Parathyroid adenoma (tissue), 2 donors: Measurements from ENCODE around the gene SUMO3.

Experiments used
- H2AFZ ChIP-seq: fragments of 300-600 bp; sonication (generic); one replicate; pipeline ENCODE4 v1.7.0; 2017; ENCODE audit warnings: antibody characterized with exemption, mild to moderate bottlenecking
- H3K27ac ChIP-seq: fragments of 300-600 bp; sonication (generic); one replicate; pipeline ENCODE4 v1.7.0; 2017
- H3K27me3 ChIP-seq: fragments of 300-600 bp; sonication (generic); one replicate; pipeline ENCODE4 v1.7.0; 2017; ENCODE audit warnings: low read length; ENCODE audit not compliant: control insufficient read depth, insufficient read depth
- H3K36me3 ChIP-seq: fragments of 300-600 bp; sonication (generic); one replicate; pipeline ENCODE4 v1.7.0; 2017; ENCODE audit warnings: low read length; ENCODE audit not compliant: control insufficient read depth, insufficient read depth
- H3K4me1 ChIP-seq: fragments of 300-600 bp; sonication (generic); one replicate; pipeline ENCODE4 v1.7.0; 2017; ENCODE audit warnings: control low read depth
- H3K4me2 ChIP-seq: fragments of 300-600 bp; sonication (generic); one replicate; pipeline ENCODE4 v1.7.0; 2017; ENCODE audit warnings: low read length
- H3K4me3 ChIP-seq: fragments of 300-600 bp; sonication (generic); one replicate; pipeline ENCODE4 v1.7.0; 2017; ENCODE audit warnings: low read depth, low read length
- H3K79me2 ChIP-seq: fragments of 300-600 bp; sonication (generic); one replicate; pipeline ENCODE4 v1.7.0; 2017; ENCODE audit warnings: control low read depth
- H3K9ac ChIP-seq: fragments of 300-600 bp; sonication (generic); one replicate; pipeline ENCODE4 v1.7.0; 2017; ENCODE audit warnings: mild to moderate bottlenecking
- H3K9me3 ChIP-seq: fragments of 300-600 bp; sonication (generic); one replicate; pipeline ENCODE4 v1.7.0; 2017; ENCODE audit warnings: low read length; ENCODE audit not compliant: control insufficient read depth
- TF ChIP-seq, protein P1 (sequence below): fragments of 300-600 bp; sonication (generic); IDR thresholded peaks from one replicate; pipeline ENCODE4 v1.7.0; 2017; ENCODE audit warnings: antibody characterized with exemption, mild to moderate bottlenecking
- donor health status: primary hyperparathyroidism.

Gene SUMO3

GRCh38 chr21:44836666-44837471 is 19.0 kb upstream of the SUMO3 start:
- H3K4me1 ChIP-seq, result no peaks in the 10 kb centered on the region
- no peak overlapping the region for H3K27ac ChIP-seq
- H3K4me3 ChIP-seq, result no peak overlapping the region
- no peaks in the 10 kb centered on the region for H3K9me3 ChIP-seq
- H3K36me3 ChIP-seq, result no peaks in the 10 kb centered on the region
- TF ChIP-seq, protein P1, sequence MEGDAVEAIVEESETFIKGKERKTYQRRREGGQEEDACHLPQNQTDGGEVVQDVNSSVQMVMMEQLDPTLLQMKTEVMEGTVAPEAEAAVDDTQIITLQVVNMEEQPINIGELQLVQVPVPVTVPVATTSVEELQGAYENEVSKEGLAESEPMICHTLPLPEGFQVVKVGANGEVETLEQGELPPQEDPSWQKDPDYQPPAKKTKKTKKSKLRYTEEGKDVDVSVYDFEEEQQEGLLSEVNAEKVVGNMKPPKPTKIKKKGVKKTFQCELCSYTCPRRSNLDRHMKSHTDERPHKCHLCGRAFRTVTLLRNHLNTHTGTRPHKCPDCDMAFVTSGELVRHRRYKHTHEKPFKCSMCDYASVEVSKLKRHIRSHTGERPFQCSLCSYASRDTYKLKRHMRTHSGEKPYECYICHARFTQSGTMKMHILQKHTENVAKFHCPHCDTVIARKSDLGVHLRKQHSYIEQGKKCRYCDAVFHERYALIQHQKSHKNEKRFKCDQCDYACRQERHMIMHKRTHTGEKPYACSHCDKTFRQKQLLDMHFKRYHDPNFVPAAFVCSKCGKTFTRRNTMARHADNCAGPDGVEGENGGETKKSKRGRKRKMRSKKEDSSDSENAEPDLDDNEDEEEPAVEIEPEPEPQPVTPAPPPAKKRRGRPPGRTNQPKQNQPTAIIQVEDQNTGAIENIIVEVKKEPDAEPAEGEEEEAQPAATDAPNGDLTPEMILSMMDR, result no peak
- H2AFZ ChIP-seq, result no peak overlapping the region
- no peaks in the 10 kb centered on the region for H3K79me2 ChIP-seq
- H3K4me2 ChIP-seq, result peak overlapping the region; percentile 51
- H3K9ac ChIP-seq, result no peak overlapping the region
- H3K27me3 ChIP-seq, result no peaks in the 10 kb centered on the region

- no peaks in the 10 kb centered on the region for H3K36me3 ChIP-seq
- H3K4me3 ChIP-seq, result no peak overlapping the region
- H2AFZ ChIP-seq, result no peak overlapping the region
- H3K4me2 ChIP-seq, result peak overlapping the region; percentile 51
- TF ChIP-seq, protein P1, result no peak
- no peak overlapping the region for H3K27ac ChIP-seq
- no peaks in the 10 kb centered on the region for H3K4me1 ChIP-seq
- H3K9me3 ChIP-seq, result no peaks in the 10 kb centered on the region
- H3K27me3 ChIP-seq, result no peaks in the 10 kb centered on the region
- no peaks in the 10 kb centered on the region for H3K79me2 ChIP-seq
- no peak overlapping the region for H3K9ac ChIP-seq
Observed at GRCh38 chr21:44836349-44836665, 18.4 kb upstream of the SUMO3 start.

- Histone ChIP-seq H3K4me3 (no peak overlapping the region), H3K9ac (no peak overlapping the region), H3K4me2 (no peak overlapping the region), H3K27me3 (no peaks in the 10 kb centered on the region), H3K4me1 (no peaks in the 10 kb centered on the region), H3K36me3 (no peaks in the 10 kb centered on the region), H3K27ac (no peak overlapping the region), H3K79me2 (no peaks in the 10 kb centered on the region), H2AFZ (no peak overlapping the region), H3K9me3 (no peaks in the 10 kb centered on the region)
- TF ChIP-seq, protein P1, result no peak
Observed at GRCh38 chr21:44835647-44835973, 17.7 kb upstream of the SUMO3 start.

- no peak overlapping the region for H3K4me3 ChIP-seq
- H3K4me2 ChIP-seq, result no peak overlapping the region
- no peaks in the 10 kb centered on the region for H3K36me3 ChIP-seq
- no peak overlapping the region for H3K9ac ChIP-seq
- no peaks in the 10 kb centered on the region for H3K79me2 ChIP-seq
- H2AFZ ChIP-seq, result no peak overlapping the region
- no peaks in the 10 kb centered on the region for H3K27me3 ChIP-seq
- H3K27ac ChIP-seq, result no peak overlapping the region
- TF ChIP-seq, protein P1, result no peak
- H3K4me1 ChIP-seq, result no peaks in the 10 kb centered on the region
- no peaks in the 10 kb centered on the region for H3K9me3 ChIP-seq
Observed at GRCh38 chr21:44834951-44835646, 17.2 kb upstream of the SUMO3 start.
